ENCODE measurements around the gene KDM3A. TPM values are rescaled to one million over a fixed set of nuclear protein-coding genes. Genes with fewer than 3 reads are reported as not detected.

KDM3A gene
- total RNA-seq, 2 donors from 2014 or later = 31.8 to 34.4 TPM

GRCh38 chr2:86498468-86499260 is 57.5 kb downstream of the KDM3A start:
- TF ChIP-seq CTCF (conservative IDR thresholded peaks at IDR 0.05) = no peak
- H3K4me1 Mint-ChIP-seq = no peaks in the 10 kb centered on the region
- H3K4me3 ChIP-seq (ENCODE audit: low read length) = peak overlapping the region; percentile 24
- H3K4me3 Mint-ChIP-seq = no peak overlapping the region
- no peaks in the 10 kb centered on the region for H3K27me3 ChIP-seq (ENCODE audit: control insufficient read depth, insufficient read depth, low read length, poor library complexity, severe bottlenecking)
- H3K4me1 ChIP-seq (ENCODE audit: control insufficient read depth, insufficient read depth, low read length) = no peaks in the 10 kb centered on the region
- no peaks in the 10 kb centered on the region for H3K27me3 Mint-ChIP-seq (ENCODE audit: insufficient read depth)
- H3K36me3 ChIP-seq (ENCODE audit: control insufficient read depth, insufficient read depth, low read length) = peaks cover 96% of the 10 kb centered on the region
- DNase-seq = no peak
- 94 to 100% methylated on average over 1 to 3 of the region's 3 CpGs for WGBS, 2 experiments (ENCODE audit: insufficient coverage in 1 of 2, insufficient read length in 1 of 2)
- H3K9ac ChIP-seq (ENCODE audit: extremely low read depth, low read length, poor library complexity, severe bottlenecking) = no peak overlapping the region
- no peak overlapping the region for H3K27ac ChIP-seq (ENCODE audit: low read depth, low read length)
- H3K36me3 Mint-ChIP-seq (ENCODE audit: low read depth) = peaks cover 99% of the 10 kb centered on the region
- H3K9me3 Mint-ChIP-seq = peaks cover 60% of the 10 kb centered on the region
- H3K27ac Mint-ChIP-seq = no peak overlapping the region
- H3K9me3 ChIP-seq (ENCODE audit: control insufficient read depth, low read length) = peaks cover 79% of the 10 kb centered on the region

GRCh38 chr2:86499326-86499725 is 58.2 kb downstream of the KDM3A start:
- no peaks in the 10 kb centered on the region for H3K4me1 Mint-ChIP-seq
- H3K27me3 Mint-ChIP-seq (ENCODE audit: insufficient read depth) = no peaks in the 10 kb centered on the region
- H3K9me3 Mint-ChIP-seq = peaks cover 60% of the 10 kb centered on the region
- no peak overlapping the region for H3K4me3 ChIP-seq (ENCODE audit: low read length)
- peaks cover 94% of the 10 kb centered on the region for H3K36me3 ChIP-seq (ENCODE audit: control insufficient read depth, insufficient read depth, low read length)
- H3K27ac Mint-ChIP-seq = no peak overlapping the region
- TF ChIP-seq CTCF (conservative IDR thresholded peaks at IDR 0.05) = no peak
- DNase-seq = no peak
- H3K4me1 ChIP-seq (ENCODE audit: control insufficient read depth, insufficient read depth, low read length) = no peaks in the 10 kb centered on the region
- H3K27me3 ChIP-seq (ENCODE audit: control insufficient read depth, insufficient read depth, low read length, poor library complexity, severe bottlenecking) = no peaks in the 10 kb centered on the region
- peaks cover 97% of the 10 kb centered on the region for H3K36me3 Mint-ChIP-seq (ENCODE audit: low read depth)
- 95 to 100% methylated on average over 6 of the region's 6 CpGs for WGBS, 2 experiments (ENCODE audit: insufficient coverage in 1 of 2, insufficient read length in 1 of 2)
- no peak overlapping the region for H3K4me3 Mint-ChIP-seq
- H3K9ac ChIP-seq (ENCODE audit: extremely low read depth, low read length, poor library complexity, severe bottlenecking) = no peak overlapping the region
- peaks cover 79% of the 10 kb centered on the region for H3K9me3 ChIP-seq (ENCODE audit: control insufficient read depth, low read length)
- no peak overlapping the region for H3K27ac ChIP-seq (ENCODE audit: low read depth, low read length)

- Mint-ChIP-seq H3K36me3 (ENCODE audit: low read depth) (peaks cover 96% of the 10 kb centered on the region), H3K27me3 (ENCODE audit: insufficient read depth) (no peaks in the 10 kb centered on the region), H3K4me1 (no peaks in the 10 kb centered on the region), H3K9me3 (peaks cover 54% of the 10 kb centered on the region), H3K4me3 (no peak overlapping the region), H3K27ac (no peak overlapping the region)
- WGBS, 2 experiments (ENCODE audit: insufficient coverage in 1 of 2, insufficient read length in 1 of 2) = 80 to 95% methylated on average over 1 to 2 of the region's 2 CpGs
- Histone ChIP-seq H3K27me3 (ENCODE audit: control insufficient read depth, insufficient read depth, low read length, poor library complexity, severe bottlenecking) (no peaks in the 10 kb centered on the region), H3K36me3 (ENCODE audit: control insufficient read depth, insufficient read depth, low read length) (peaks cover 93% of the 10 kb centered on the region), H3K4me1 (ENCODE audit: control insufficient read depth, insufficient read depth, low read length) (no peaks in the 10 kb centered on the region), H3K9me3 (ENCODE audit: control insufficient read depth, low read length) (peaks cover 69% of the 10 kb centered on the region), H3K27ac (ENCODE audit: low read depth, low read length) (no peak overlapping the region), H3K4me3 (ENCODE audit: low read length) (no peak overlapping the region), H3K9ac (ENCODE audit: extremely low read depth, low read length, poor library complexity, severe bottlenecking) (no peak overlapping the region)
- no peak for DNase-seq
- TF ChIP-seq CTCF (conservative IDR thresholded peaks at IDR 0.05) = no peak
These were observed 59.3 kb downstream of the KDM3A start for GRCh38 chr2:86500325-86501083.
